GM19372 (cell line): ENCODE results near the gene P3R3URF.

ENCODE experiments used
- ATAC-seq: cut with Tn5 transposase; IDR thresholded peaks from one replicate; pipeline ENCODE4 v1.9.1; 2021; ENCODE audit warnings: mild to moderate bottlenecking, low read depth, moderate library complexity; ENCODE audit not compliant: unreplicated experiment

Gene P3R3URF

GRCh38 chr1:46194641-46195193, 18.4 kb upstream of the P3R3URF start:
- ATAC-seq, result no peak

GRCh38 chr1:46193984-46194570, 17.8 kb upstream of the P3R3URF start:
- ATAC-seq, result no peak

GRCh38 chr1:46193285-46193684, 17.0 kb upstream of the P3R3URF start:
- ATAC-seq, result no peak

GRCh38 chr1:46192171-46192570, 15.9 kb upstream of the P3R3URF start:
- ATAC-seq, result no peak

- ATAC-seq, result no peak
Measured at GRCh38 chr1:46191033-46191701, 14.9 kb upstream of the P3R3URF start.

GRCh38 chr1:46190539-46190938, 14.3 kb upstream of the P3R3URF start:
- ATAC-seq, result no peak

- ATAC-seq, result no peak
Measured at GRCh38 chr1:46188295-46189030, 12.2 kb upstream of the P3R3URF start.

GRCh38 chr1:46187106-46187869, 11.0 kb upstream of the P3R3URF start:
- no peak for ATAC-seq

- ATAC-seq, result no peak
Measured at GRCh38 chr1:46186076-46186475, 9.8 kb upstream of the P3R3URF start.

GRCh38 chr1:46184920-46185658, 8.8 kb upstream of the P3R3URF start:
- no peak for ATAC-seq

GRCh38 chr1:46183926-46184557, 7.8 kb upstream of the P3R3URF start:
- ATAC-seq, result no peak

- ATAC-seq, result no peak
Measured at GRCh38 chr1:46183079-46183847, 7.0 kb upstream of the P3R3URF start.

- ATAC-seq, result no peak
Measured at GRCh38 chr1:46181343-46182260, 5.3 kb upstream of the P3R3URF start.

- ATAC-seq, result no peak
Measured at GRCh38 chr1:46180082-46180616, 3.9 kb upstream of the P3R3URF start.

- ATAC-seq, result no peak
Measured at GRCh38 chr1:46179138-46180081, 3.1 kb upstream of the P3R3URF start.

GRCh38 chr1:46175243-46175642, 1.0 kb downstream of the P3R3URF start:
- ATAC-seq, result no peak
